Measurements from ENCODE around the gene B4GALT2.
A peak's percentile ranks its signal among the peaks of the same experiment; 100 is the strongest.

B4GALT2 gene

GRCh38 chr1:44002165-44002564 lies 23.2 kb downstream of the B4GALT2 start:
- no peak for DNase-seq
- TF ChIP-seq POLR2A (IDR thresholded peaks at IDR 0.05; ENCODE audit: low read length) (no peak), GATA1 (IDR thresholded peaks at IDR 0.05; ENCODE audit: low read depth, low read length) (no peak)

DNA sequence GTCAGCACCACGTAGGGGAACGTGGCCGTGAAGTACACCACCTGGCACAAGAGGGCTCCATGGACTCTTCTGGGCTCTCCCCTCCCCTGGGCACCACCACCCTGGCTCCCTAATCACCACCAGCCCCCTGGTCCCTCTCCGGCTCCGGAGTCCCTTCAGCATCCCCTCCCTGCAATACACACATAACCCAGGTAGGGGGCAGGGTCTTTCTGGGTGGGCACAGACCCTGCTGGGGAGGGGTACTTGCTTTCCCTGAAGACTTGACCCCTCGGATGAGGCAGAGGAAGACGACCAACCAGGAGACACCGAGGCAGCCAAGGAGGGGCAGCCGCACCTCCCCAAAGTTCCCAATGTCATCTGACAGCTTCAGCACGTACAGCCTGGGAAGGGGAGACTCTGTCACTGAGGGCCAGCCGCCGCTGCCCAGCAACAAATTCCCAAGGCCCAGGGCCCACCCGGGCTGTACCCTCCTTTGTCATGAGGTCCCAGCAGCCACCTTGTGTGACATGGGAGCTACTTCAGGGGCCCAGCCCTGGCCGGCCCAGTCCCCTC lies 23.7 kb downstream of the B4GALT2 start:
- no peak for DNase-seq
- TF ChIP-seq POLR2A (IDR thresholded peaks at IDR 0.05; ENCODE audit: low read length) (no peak), GATA1 (IDR thresholded peaks at IDR 0.05; ENCODE audit: low read depth, low read length) (no peak)

GRCh38 chr1:44008259-44008658 lies 29.2 kb downstream of the B4GALT2 start:
- no peak for DNase-seq
- TF ChIP-seq GATA1 (IDR thresholded peaks at IDR 0.05; ENCODE audit: low read depth, low read length), result no peak
- TF ChIP-seq POLR2A (IDR thresholded peaks at IDR 0.05; ENCODE audit: low read length), result no peak

- no peak for DNase-seq
- TF ChIP-seq POLR2A (IDR thresholded peaks at IDR 0.05; ENCODE audit: low read length), result no peak
- TF ChIP-seq GATA1 (IDR thresholded peaks at IDR 0.05; ENCODE audit: low read depth, low read length), result no peak
Measured at GRCh38 chr1:44010935-44011471, 32.0 kb downstream of the B4GALT2 start.

DNA sequence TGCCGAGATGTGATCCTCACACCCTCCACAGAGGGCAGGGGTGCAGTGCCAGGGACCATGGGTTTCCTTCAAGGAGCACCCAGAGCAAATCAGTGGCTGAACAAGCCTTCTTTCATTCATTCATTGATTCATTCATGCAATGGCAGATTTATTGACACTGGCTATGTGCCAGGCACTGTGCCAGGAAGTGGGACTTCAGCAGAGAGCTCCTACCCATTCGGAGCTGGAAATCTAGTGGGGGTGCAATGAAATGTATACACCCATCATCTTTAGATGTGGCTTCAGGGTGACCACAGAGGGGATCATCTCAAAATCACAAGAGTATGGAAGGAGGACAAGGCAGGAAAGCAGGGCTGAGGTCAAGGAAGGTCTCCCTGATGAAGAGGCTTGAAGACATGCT lies 33.4 kb downstream of the B4GALT2 start:
- TF ChIP-seq GATA1 (IDR thresholded peaks at IDR 0.05; ENCODE audit: low read depth, low read length), result no peak
- no peak for TF ChIP-seq POLR2A (IDR thresholded peaks at IDR 0.05; ENCODE audit: low read length)
- DNase-seq, result no peak

- TF ChIP-seq GATA1 (IDR thresholded peaks at IDR 0.05; ENCODE audit: low read depth, low read length) (no peak), POLR2A (IDR thresholded peaks at IDR 0.05; ENCODE audit: low read length) (no peak)
Measured at GRCh38 chr1:44012941-44013609, 34.1 kb downstream of the B4GALT2 start.

GRCh38 chr1:44013949-44014348 lies 34.9 kb downstream of the B4GALT2 start:
- no peak for DNase-seq
- TF ChIP-seq POLR2A (IDR thresholded peaks at IDR 0.05; ENCODE audit: low read length) (no peak), GATA1 (IDR thresholded peaks at IDR 0.05; ENCODE audit: low read depth, low read length) (no peak)

More at GRCh38 chr1:44012941-44013609, 34.1 kb downstream of the B4GALT2 start:
- DNase-seq, result no peak

DNA sequence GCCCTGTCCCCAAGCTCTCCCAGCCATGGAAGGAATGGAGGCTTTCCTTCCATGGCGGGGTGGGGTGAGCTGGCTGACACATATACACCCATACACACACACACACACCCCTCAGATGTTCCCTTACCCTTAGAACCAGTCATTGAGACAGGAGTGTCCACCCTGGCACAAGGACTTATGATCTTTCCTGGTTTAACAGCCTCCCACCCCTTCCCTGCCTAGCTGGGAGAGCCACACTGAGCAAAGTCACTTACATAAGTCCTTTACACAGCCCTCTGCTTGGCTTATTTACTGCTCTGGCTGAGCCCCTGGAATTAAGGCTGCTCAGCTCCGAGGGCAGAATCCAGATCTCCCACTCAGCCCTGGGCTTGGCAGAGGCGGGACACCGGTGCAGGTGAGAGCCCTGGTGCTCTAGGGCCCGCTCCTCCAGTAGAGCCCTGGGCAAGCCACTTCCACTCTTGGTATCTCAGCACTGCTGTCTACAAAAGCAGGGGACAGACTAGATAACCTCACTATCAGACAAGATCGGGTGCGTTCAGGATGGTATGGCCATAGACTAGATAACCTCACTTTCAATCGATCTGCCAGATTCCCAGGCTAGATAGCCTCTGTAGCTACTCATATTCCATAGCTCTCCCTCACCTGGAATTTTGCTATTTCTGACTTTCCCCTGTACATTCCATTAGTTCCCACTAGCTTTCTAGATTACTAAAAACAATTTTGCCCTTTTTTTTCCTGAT lies 35.5 kb downstream of the B4GALT2 start:
- peak; percentile 46 to 78 for DNase-seq
- TF ChIP-seq GATA1 (IDR thresholded peaks at IDR 0.05; ENCODE audit: low read depth, low read length), result no peak
- TF ChIP-seq POLR2A (IDR thresholded peaks at IDR 0.05; ENCODE audit: low read length), result no peak

DNA sequence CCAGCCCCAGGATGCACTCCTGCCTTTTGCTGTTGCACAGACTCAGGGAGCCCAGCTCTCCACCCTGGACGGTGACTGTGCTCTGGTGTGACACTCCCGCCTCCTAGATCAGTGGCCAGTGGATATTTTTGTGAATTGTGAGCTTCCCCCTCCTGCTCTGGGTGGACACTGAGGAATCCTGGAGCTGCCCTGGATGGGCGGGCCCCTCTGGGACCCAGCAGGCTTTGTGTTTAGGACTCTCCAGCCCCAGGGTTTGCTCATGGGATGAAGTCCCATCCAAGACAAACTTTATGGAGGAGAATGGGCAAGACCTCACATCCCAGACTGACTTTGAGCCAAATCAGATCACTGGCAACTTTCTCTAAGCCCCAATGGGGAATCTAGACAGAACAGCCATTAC lies 36.2 kb downstream of the B4GALT2 start:
- DNase-seq, result peak in 1 of 2 experiments; percentile 24
- no peak for TF ChIP-seq POLR2A (IDR thresholded peaks at IDR 0.05; ENCODE audit: low read length)
- no peak for TF ChIP-seq GATA1 (IDR thresholded peaks at IDR 0.05; ENCODE audit: low read depth, low read length)

GRCh38 chr1:44016041-44016889 lies 37.3 kb downstream of the B4GALT2 start:
- no peak for DNase-seq
- TF ChIP-seq POLR2A (IDR thresholded peaks at IDR 0.05; ENCODE audit: low read length) (no peak), GATA1 (IDR thresholded peaks at IDR 0.05; ENCODE audit: low read depth, low read length) (no peak)

DNA sequence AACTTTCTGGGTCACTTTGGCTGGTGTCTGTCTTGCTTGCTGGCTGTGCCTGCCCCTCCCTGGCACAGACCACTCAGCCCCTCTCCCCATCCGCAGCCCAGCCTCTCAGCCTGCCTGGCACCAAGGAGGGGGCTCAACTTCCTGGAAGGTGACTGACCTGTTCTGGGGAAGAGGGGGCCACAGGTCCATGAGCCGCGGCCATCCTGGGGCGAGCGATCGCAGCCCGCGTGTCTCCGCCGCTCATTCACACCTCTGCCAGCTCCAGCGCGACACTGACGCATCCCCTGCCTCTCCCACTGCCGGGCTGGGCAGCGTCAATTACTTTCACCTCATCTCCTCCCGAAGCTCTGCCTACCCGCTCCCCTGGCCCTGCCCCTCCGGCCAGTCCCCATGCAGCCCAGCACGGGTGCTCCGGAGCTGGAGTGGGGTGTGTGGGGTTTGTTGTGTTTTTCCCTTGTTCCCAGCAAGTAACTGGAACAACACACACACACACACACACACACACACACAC lies 37.9 kb downstream of the B4GALT2 start:
- TF ChIP-seq GATA1 (IDR thresholded peaks at IDR 0.05; ENCODE audit: low read depth, low read length) (no peak), POLR2A (IDR thresholded peaks at IDR 0.05; ENCODE audit: low read length) (no peak)
- DNase-seq, result no peak

- no peak for DNase-seq
- TF ChIP-seq POLR2A (IDR thresholded peaks at IDR 0.05; ENCODE audit: low read length) (no peak), GATA1 (IDR thresholded peaks at IDR 0.05; ENCODE audit: low read depth, low read length) (no peak)
Measured at GRCh38 chr1:44019466-44019948, 40.5 kb downstream of the B4GALT2 start.

DNA sequence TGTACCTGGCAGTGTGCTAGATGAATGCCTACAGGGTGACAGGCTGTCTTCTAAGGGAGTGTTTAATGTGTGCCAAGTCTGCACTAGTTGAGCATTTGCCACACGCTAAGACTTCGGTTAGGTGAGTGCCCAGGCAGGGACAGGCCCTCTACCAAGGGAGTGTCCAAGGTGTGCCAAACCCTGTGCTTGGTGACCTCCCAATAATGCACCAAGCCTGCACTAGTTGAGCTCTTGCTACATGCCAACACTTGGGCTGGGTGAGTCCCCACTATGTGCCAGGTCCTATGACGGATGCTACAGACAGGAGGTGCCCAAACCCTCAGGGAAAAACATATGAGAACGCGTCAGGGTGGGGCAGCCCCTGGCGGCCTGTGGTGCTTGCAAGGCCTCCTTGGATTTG lies 41.5 kb downstream of the B4GALT2 start:
- TF ChIP-seq GATA1 (IDR thresholded peaks at IDR 0.05; ENCODE audit: low read depth, low read length) (no peak), POLR2A (IDR thresholded peaks at IDR 0.05; ENCODE audit: low read length) (no peak)

More for the DNA sequence above, 41.5 kb downstream of the B4GALT2 start:
- DNase-seq, result no peak
